ENCODE data around the gene MYO7A. TPM values are rescaled to one million over a fixed set of nuclear protein-coding genes. Genes with fewer than 3 reads are reported as not detected.
A peak's percentile ranks its signal among the peaks of the same experiment; 100 is the strongest.

The MYO7A gene
- total and polyA plus RNA-seq, 12 donors, result 0.91 to 6.8 (median 2.8) TPM

DNA sequence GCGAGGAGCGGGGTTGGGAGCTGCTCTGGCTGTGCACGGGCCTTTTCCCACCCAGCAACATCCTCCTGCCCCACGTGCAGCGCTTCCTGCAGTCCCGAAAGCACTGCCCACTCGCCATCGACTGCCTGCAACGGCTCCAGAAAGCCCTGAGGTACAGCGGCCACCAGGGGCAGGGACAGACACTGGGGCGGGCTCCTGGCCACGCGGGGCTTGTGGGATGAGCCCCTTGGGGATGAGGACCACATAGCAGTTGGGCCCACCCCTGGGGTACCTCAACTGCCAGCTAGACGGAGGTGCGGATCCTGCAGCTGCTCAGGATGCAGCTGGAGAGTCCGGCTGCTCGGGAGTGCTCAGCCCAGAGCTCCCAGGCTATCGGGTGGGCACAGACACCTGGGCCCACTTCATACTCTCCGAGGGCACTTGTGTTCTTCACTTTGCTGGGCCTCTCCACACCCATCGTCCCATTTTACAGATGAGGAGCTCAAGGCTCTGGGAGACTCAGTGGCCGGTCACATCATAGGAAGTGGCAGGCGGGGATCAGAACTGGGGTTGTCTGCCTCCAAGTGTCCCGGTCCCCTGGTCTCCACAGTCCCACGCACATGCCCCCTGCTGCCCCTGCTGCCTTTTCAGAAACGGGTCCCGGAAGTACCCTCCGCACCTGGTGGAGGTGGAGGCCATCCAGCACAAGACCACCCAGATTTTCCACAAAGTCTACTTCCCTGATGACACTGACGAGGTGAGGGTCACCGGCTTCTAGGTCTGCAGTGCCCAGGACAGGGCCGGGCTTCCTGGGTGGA lies 77.6 kb downstream of the MYO7A start:
- DNase-seq (no peak), ATAC-seq (no peak)
- no peaks in the 10 kb centered on the region for H3K36me3 ChIP-seq
- 74 to 78% methylated on average over 30 of the region's 30 CpGs for WGBS, 2 donors
- no peaks in the 10 kb centered on the region for H3K27me3 ChIP-seq
- intact Hi-C loops (cut with DNase I), result no loop called here
- H3K4me3 ChIP-seq, result no peak overlapping the region
- no peak overlapping the region for H3K27ac ChIP-seq
- peaks cover 0 to 7% (median 0%) of the 10 kb centered on the region in 9 donors for H3K4me1 ChIP-seq
- no peaks in the 10 kb centered on the region for H3K9me3 ChIP-seq
- TF ChIP-seq, protein P1, sequence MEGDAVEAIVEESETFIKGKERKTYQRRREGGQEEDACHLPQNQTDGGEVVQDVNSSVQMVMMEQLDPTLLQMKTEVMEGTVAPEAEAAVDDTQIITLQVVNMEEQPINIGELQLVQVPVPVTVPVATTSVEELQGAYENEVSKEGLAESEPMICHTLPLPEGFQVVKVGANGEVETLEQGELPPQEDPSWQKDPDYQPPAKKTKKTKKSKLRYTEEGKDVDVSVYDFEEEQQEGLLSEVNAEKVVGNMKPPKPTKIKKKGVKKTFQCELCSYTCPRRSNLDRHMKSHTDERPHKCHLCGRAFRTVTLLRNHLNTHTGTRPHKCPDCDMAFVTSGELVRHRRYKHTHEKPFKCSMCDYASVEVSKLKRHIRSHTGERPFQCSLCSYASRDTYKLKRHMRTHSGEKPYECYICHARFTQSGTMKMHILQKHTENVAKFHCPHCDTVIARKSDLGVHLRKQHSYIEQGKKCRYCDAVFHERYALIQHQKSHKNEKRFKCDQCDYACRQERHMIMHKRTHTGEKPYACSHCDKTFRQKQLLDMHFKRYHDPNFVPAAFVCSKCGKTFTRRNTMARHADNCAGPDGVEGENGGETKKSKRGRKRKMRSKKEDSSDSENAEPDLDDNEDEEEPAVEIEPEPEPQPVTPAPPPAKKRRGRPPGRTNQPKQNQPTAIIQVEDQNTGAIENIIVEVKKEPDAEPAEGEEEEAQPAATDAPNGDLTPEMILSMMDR (IDR thresholded peaks at IDR 0.05), result no peak

DNA sequence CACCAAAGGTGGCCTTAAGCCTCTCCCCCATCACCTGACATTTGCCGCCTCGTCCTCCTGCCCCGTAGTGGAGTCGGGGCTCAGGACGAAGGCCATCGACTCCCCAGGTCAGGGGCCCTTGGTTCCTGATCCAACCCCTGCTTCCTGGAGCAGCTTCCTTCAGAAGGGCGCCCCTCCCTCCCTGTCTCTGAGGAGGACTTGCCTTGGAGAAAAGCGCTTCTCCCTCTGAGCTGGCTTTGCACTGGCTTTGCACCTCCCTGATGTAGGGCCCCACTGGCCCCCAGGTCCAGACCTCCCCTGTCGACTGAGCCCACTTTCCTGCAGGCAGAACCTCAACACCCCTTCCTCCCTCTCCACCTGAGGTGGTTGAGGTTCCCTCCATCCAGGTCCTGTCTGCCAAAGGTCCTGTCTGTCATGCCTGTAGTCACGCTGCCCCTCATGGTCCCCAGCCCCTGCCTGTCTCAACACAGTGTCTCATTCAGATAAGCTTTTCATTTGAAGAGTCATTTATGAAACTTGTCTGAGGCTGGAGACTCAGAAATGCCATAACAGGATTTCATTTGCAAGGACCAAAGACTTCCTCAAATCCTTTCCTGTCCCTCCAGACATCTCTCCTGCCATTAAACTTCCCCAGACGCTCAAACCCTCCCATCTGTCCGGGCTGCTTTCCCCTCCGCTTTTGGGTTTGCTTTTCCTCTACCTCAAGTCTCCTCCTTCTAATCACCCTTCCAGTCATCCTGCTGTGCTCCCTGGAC lies 78.4 kb downstream of the MYO7A start:
- H3K4me3 ChIP-seq, result no peak overlapping the region
- 68 to 70% methylated on average over 13 of the region's 13 CpGs for WGBS, 2 donors
- peaks cover 0 to 7% (median 0%) of the 10 kb centered on the region in 9 donors for H3K4me1 ChIP-seq
- H3K36me3 ChIP-seq, result no peaks in the 10 kb centered on the region
- TF ChIP-seq, protein P1 (IDR thresholded peaks at IDR 0.05), result no peak
- no peaks in the 10 kb centered on the region for H3K9me3 ChIP-seq
- no peaks in the 10 kb centered on the region for H3K27me3 ChIP-seq
- no peak for ATAC-seq
- intact Hi-C loops (cut with DNase I), result no loop called here
- no peak overlapping the region for H3K27ac ChIP-seq
- no peak for DNase-seq

DNA sequence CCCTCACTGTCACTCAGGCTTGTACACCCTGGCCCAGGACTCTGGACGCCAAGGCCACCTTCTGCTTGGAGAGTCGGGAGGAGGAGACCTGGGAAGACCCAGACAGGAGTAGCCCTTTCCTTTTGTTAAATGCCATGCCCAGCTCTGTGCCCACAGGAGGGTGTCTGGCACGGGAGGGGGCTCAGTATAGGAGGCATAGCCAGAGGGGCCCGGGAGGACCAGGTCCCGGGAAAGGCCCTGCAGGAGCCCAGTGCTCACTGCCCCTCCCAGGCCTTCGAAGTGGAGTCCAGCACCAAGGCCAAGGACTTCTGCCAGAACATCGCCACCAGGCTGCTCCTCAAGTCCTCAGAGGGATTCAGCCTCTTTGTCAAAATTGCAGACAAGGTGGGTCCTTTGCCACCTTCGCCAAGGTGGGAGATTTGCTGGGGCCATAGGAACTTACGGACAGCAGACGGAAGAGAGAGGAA lies 79.0 kb downstream of the MYO7A start:
- no peaks in the 10 kb centered on the region for H3K9me3 ChIP-seq
- ATAC-seq, result no peak
- H3K4me1 ChIP-seq, result peaks cover 0 to 7% (median 0%) of the 10 kb centered on the region in 9 donors
- DNase-seq, result no peak
- WGBS, 2 donors, result 78 to 88% methylated on average over 9 to 10 of the region's 10 CpGs
- intact Hi-C loops (cut with DNase I), result no loop called here
- H3K4me3 ChIP-seq, result no peak overlapping the region
- H3K27me3 ChIP-seq, result no peaks in the 10 kb centered on the region
- H3K27ac ChIP-seq, result no peak overlapping the region
- H3K36me3 ChIP-seq, result no peaks in the 10 kb centered on the region
- TF ChIP-seq, protein P1 (IDR thresholded peaks at IDR 0.05), result no peak

DNA sequence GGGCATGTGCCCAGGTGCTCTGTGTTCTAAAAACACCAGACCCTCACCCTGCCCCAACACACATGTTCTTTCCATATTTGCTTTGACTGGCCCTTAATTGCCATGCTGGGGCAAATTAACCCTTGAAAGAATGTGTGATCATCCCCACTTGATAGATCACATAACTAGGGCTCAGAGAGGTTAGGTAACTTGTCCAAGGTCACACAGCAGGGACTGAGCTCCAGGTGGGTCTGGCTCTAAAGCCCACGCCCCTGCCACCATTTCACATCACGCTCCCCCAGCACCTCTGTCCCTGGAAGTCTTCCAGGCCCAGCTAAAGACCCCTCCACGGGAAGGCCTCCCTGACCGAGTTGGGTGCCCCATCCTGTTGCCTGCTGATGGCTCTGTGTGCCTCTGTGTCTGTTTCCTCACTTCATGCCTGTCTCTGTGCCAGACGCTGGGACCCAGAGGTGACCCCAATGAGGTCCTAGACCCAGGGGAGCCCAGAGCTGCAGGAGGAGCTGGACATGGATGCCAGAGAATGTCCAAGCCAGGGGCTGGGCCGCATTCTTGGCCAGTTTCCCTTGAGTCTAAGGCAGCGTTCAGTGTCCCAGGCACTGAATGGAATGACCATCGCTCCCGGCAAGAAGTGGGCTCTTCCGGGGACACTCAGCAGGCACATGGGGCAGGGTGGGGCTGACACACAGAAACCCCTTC lies 79.7 kb downstream of the MYO7A start:
- H3K36me3 ChIP-seq, result no peaks in the 10 kb centered on the region
- WGBS, 2 donors, result 66 to 69% methylated on average over 10 of the region's 10 CpGs
- peaks cover 0 to 7% (median 0%) of the 10 kb centered on the region in 9 donors for H3K4me1 ChIP-seq
- intact Hi-C loops (cut with DNase I), result no loop called here
- no peak for DNase-seq
- no peak overlapping the region for H3K27ac ChIP-seq
- TF ChIP-seq, protein P1 (IDR thresholded peaks at IDR 0.05), result no peak
- no peak overlapping the region for H3K4me3 ChIP-seq
- H3K9me3 ChIP-seq, result no peaks in the 10 kb centered on the region
- no peaks in the 10 kb centered on the region for H3K27me3 ChIP-seq
- ATAC-seq, result peak in 2 of 8 donors; percentile 13 to 17
